K562 (cell line): ENCODE data around the gene ROBO1. TPM values are rescaled to one million over a fixed set of nuclear protein-coding genes. Genes with fewer than 3 reads are reported as not detected.
"Not testable (repeated sequence)": the region's sequence is repeated elsewhere in the genome, so short reads cannot be mapped to it uniquely, and the experiment has no call there.

Source experiments
- ATAC-seq: fragments of 200-7000 bp; cut with Tn5 transposase; 3 replicates; pipeline ENCODE4 v1.9.1; 2020; ENCODE audit warnings: moderate library complexity
- BruUV-seq: library from RNA; stranded (reverse); fragments of 400-500 nt; replicated peaks from 2 replicates; lab custom pipeline; 2021; lab: Mats Ljungman, UMichigan
- CTCF ChIA-PET: fragments of 300-600 bp; formaldehyde crosslinking; extraction: SDS; loops from one replicate; lab custom pipeline; 2021; ENCODE audit warnings: low intra/inter-chr PET ratio; lab: Yijun Ruan, JAX
- POLR2A ChIA-PET: fragments of 300-600, 350-650 bp; sonication (Branson Sonifier 250); formaldehyde crosslinking; extraction: SDS; loops from one replicate; lab custom pipeline; 2021; ENCODE audit warnings: antibody characterized with exemption, inconsistent platforms; lab: Yijun Ruan, JAX
- DNase-seq, 4 experiments: peaks; one replicate each; pipeline versions ENCODE4 v3.0.0 to v3.0.0-alpha.2; 2011 to 2018; ENCODE audit warnings: low spot score in 3 of 4, mixed read lengths in 3 of 4; ENCODE audit errors: extremely low read depth in 1 of 4
- FAIRE-seq: peaks from 2 replicates; lab custom pipeline; 2011; peaks lifted over from hg19 to GRCh38; lab: Jason Lieb, UNC
- H2AFZ ChIP-seq: 2 replicates; pipeline ENCODE4 v1.6.0; 2011; ENCODE audit warnings: low read depth, low read length, control low read depth, inconsistent platforms
- H3K27ac ChIP-seq: fragments of 200-600 bp; 3 replicates; pipeline ENCODE4 v1.8.0; 2011; ENCODE audit warnings: low read depth, mild to moderate bottlenecking, control low read depth, inconsistent platforms, low read length, moderate library complexity, mixed read lengths; ENCODE audit errors: extremely low read depth
- H3K27me3 ChIP-seq, 2 experiments: fragments of 300-600 bp in 1 of 2; 2 replicates in 1 of 2; 3 replicates in 1 of 2; pipeline versions ENCODE4 v1.6.0 to v1.8.0; 2011; ENCODE audit warnings: inconsistent platforms in 2 of 2, low read length in 2 of 2, mild to moderate bottlenecking in 1 of 2, mixed read lengths in 1 of 2, moderate library complexity in 1 of 2; ENCODE audit not compliant: control insufficient read depth in 2 of 2, insufficient read depth in 2 of 2
- H3K36me3 ChIP-seq: fragments of 300-600 bp; 3 replicates; pipeline ENCODE4 v1.8.0; 2011; ENCODE audit warnings: mild to moderate bottlenecking, low read length, inconsistent platforms; ENCODE audit not compliant: control insufficient read depth, insufficient read depth
- H3K4me1 ChIP-seq, 2 experiments: fragments of 200-600 bp in 1 of 2; replicated peaks in 1 of 2; 2 replicates in 1 of 2; 3 replicates in 1 of 2; pipeline versions ENCODE4 v1.5.1 to v1.8.0; 2011; ENCODE audit warnings: inconsistent platforms in 2 of 2, low read length in 2 of 2, mild to moderate bottlenecking in 1 of 2, mixed read lengths in 1 of 2, moderate library complexity in 1 of 2; ENCODE audit not compliant: control insufficient read depth in 2 of 2, insufficient read depth in 2 of 2
- H3K4me2 ChIP-seq: 2 replicates; pipeline ENCODE4 v1.6.1; 2011; ENCODE audit warnings: low read length, control low read depth, inconsistent platforms, mixed read lengths; ENCODE audit not compliant: insufficient read depth
- H3K4me3 ChIP-seq: fragments of 200-600 bp; sonication (generic), shearing (Covaris generic); 2 replicates; pipeline ENCODE4 v1.5.1; 2016; ENCODE audit warnings: control low read depth, inconsistent platforms
- H3K79me2 ChIP-seq: fragments of 200-600 bp; 3 replicates; pipeline ENCODE4 v1.8.0; 2011; ENCODE audit warnings: low read length, inconsistent platforms; ENCODE audit not compliant: control insufficient read depth, insufficient read depth
- H3K9ac ChIP-seq, 2 experiments: 2 replicates each; pipeline versions ENCODE4 v1.6.0 to v1.6.1; 2011; ENCODE audit warnings: low read depth in 2 of 2, low read length in 2 of 2, control low read depth in 1 of 2, inconsistent platforms in 1 of 2, mild to moderate bottlenecking in 1 of 2, mixed read lengths in 1 of 2; ENCODE audit not compliant: insufficient read depth in 1 of 2
- H3K9me1 ChIP-seq: one replicate; pipeline ENCODE4 v1.6.0; 2011; ENCODE audit warnings: inconsistent platforms, mild to moderate bottlenecking, low read length, moderate library complexity; ENCODE audit not compliant: control insufficient read depth, insufficient read depth
- H3K9me3 ChIP-seq: replicated peaks from 2 replicates; pipeline ENCODE4 v1.5.1; 2011; ENCODE audit warnings: low read depth, low read length, inconsistent platforms; ENCODE audit not compliant: control insufficient read depth, insufficient read depth
- H4K20me1 ChIP-seq: replicated peaks from 2 replicates; pipeline ENCODE4 v1.6.1; 2011; ENCODE audit warnings: low read length, inconsistent platforms, mixed read lengths; ENCODE audit not compliant: control insufficient read depth, insufficient read depth
- MYNN ChIP-seq, 2 experiments: sonication (generic); formaldehyde crosslinking in 1 of 2; IDR thresholded peaks; 2 replicates each; pipeline versions ENCODE4 v1.5.0 to v1.6.1; 2016 to 2020; ENCODE audit warnings: antibody characterized with exemption in 1 of 2, missing genetic modification reagents in 1 of 2
- NBN ChIP-seq: fragments of 450-650 bp; IDR thresholded peaks from 2 replicates; pipeline ENCODE4 v1.6.1; 2016; ENCODE audit warnings: low read depth, mild to moderate bottlenecking
- POLR3A ChIP-seq: IDR thresholded peaks from 2 replicates; pipeline ENCODE4 v1.6.1; 2011; ENCODE audit warnings: borderline replicate concordance, mild to moderate bottlenecking, moderate library complexity; ENCODE audit not compliant: insufficient read length, insufficient read depth; ENCODE audit errors: extremely low read depth
- SUPT5H ChIP-seq: fragments of 450-650 bp; IDR thresholded peaks from 2 replicates; pipeline ENCODE4 v1.6.1; 2016
- WGBS: fragments of 100-300 bp; shearing (Covaris generic); methylation state at CpG from one replicate; pipeline ENCODE4 v1.1.6; 2016; ENCODE audit warnings: low coverage, mixed read lengths; ENCODE audit not compliant: insufficient coverage; ENCODE audit errors: missing lambda C conversion rate; 5-methylcytosine and 5-hydroxymethylcytosine counted together
- in situ Hi-C: fragments of 300-500 bp; cut with MboI; formaldehyde crosslinking; loops from 4 replicates; pipeline ENCODE4 v1.15.0; 2018; ENCODE audit warnings: inconsistent platforms, mixed read lengths
- intact Hi-C: fragments of 100-400 bp; cut with micrococcal nuclease; formaldehyde crosslinking; loops from 2 replicates; pipeline ENCODE4 v1.14.2; 2022
- polyA plus RNA-seq, 8 experiments: library from polyadenylated mRNA; depleted of rRNA in 4 of 8; stranded (reverse) in 5 of 8; unstranded in 3 of 8; fragments of >200 nt; fragmentation: Nextera tagmentation in 2 of 8; fragmentation: Illumina TruSeq in 1 of 8; extraction: Ambion mirVana in 2 of 8; extraction: Trizol in 1 of 8; gene quantifications; 2 replicates each; pipeline versions ENCODE4 v1.2.1 to v1.2.3, GENCODE V29; 2011 to 2014; ENCODE audit warnings: inconsistent platforms in 1 of 8, missing spikeins in 1 of 8
- total RNA-seq, 7 experiments: library from RNA; depleted of rRNA in 6 of 7; stranded (reverse); fragments of >200 nt in 6 of 7; fragmentation: Illumina TruSeq in 2 of 7; extraction: Trizol in 2 of 7; gene quantifications; 2 replicates each; pipeline versions ENCODE4 v1.2.1 to v1.2.3, GENCODE V29; 2011 to 2021; ENCODE audit warnings: low replicate concordance in 1 of 7

The ROBO1 gene
- total and polyA plus RNA-seq, 9 of the 15 experiments (the other 6 are each of a cell fraction or from before 2014, with no cell fraction given), result 0.01 to 0.53 (median 0.17) TPM; not detected in 5

GRCh38 chr3:79299949-79300635, 467.7 kb downstream of the ROBO1 start:
- H3K9me3 ChIP-seq, DNase-seq, H3K9ac ChIP-seq, H4K20me1 ChIP-seq, ATAC-seq, FAIRE-seq, H2AFZ ChIP-seq, H3K4me2 ChIP-seq, H3K79me2 ChIP-seq, H3K9me1 ChIP-seq, H3K4me1 ChIP-seq, in situ Hi-C loops, H3K4me3 ChIP-seq, H3K27me3 ChIP-seq, POLR2A ChIA-PET, H3K36me3 ChIP-seq, CTCF ChIA-PET, BruUV-seq, H3K27ac ChIP-seq, intact Hi-C loops: not testable (repeated sequence)
- 6% methylated on average over 3 of the region's 40 CpGs for WGBS

GRCh38 chr3:79297245-79297960, 470.4 kb downstream of the ROBO1 start:
- Histone ChIP-seq H3K9me3 (no peaks in the 10 kb centered on the region), H4K20me1 (no peaks in the 10 kb centered on the region), H3K4me3 (no peak overlapping the region), H3K4me1 (no peaks in the 10 kb centered on the region), H3K9me1 (no peaks in the 10 kb centered on the region)
- intact Hi-C loops, result no loop called here
- FAIRE-seq (no peak), ATAC-seq (no peak)
- CTCF ChIA-PET, result no interaction called here
- 0% methylated on average over 1 of the region's 1 CpG for WGBS
- TF ChIP-seq SUPT5H (no peak), POLR3A (no peak), MYNN (IDR thresholded peaks at IDR 0.05) (no peak), MYNN (CRISPR knock-in tag; IDR thresholded peaks at IDR 0.05) (no peak), NBN (no peak)
- TF ChIP-seq, all 486 proteins: peak for 0
- Histone ChIP-seq H3K36me3 (no peaks in the 10 kb centered on the region), H3K27me3 (no peaks in the 10 kb centered on the region), H3K27ac (no peak overlapping the region), H3K9ac (no peak overlapping the region), H3K4me2 (no peak overlapping the region), H3K79me2 (no peaks in the 10 kb centered on the region), H2AFZ (no peak overlapping the region)
- BruUV-seq, result no TSS peak
- in situ Hi-C loops, result no loop called here
- no peak for DNase-seq
- POLR2A ChIA-PET, result no interaction called here
